GM12878 (cell line): ENCODE results near the gene KIAA1217. TPM values are rescaled to one million over a fixed set of nuclear protein-coding genes. Genes with fewer than 3 reads are reported as not detected.

Source experiments
- ATAC-seq: fragments of 200-7000 bp; cut with Tn5 transposase; 3 replicates; pipeline ENCODE4 v1.9.1; 2020; ENCODE audit warnings: mild to moderate bottlenecking, moderate library complexity
- BruUV-seq: library from RNA; stranded (reverse); fragments of 400-500 nt; replicated peaks from 2 replicates; lab custom pipeline; 2021; lab: Mats Ljungman, UMichigan
- CTCF ChIA-PET: fragments of 300-600 bp; sonication (Branson Sonifier 250); formaldehyde crosslinking; extraction: SDS; loops from one replicate; lab custom pipeline; 2021; ENCODE audit warnings: inconsistent platforms; lab: Yijun Ruan, JAX
- POLR2A ChIA-PET: fragments of 350-600 bp; formaldehyde crosslinking; extraction: SDS; loops from one replicate; lab custom pipeline; 2021; ENCODE audit warnings: inconsistent platforms; lab: Charles Lee
- RAD21 ChIA-PET: fragments of 300-600 bp; sonication (Branson Sonifier 250); formaldehyde crosslinking; loops from one replicate; lab custom pipeline; 2023; ENCODE audit warnings: antibody characterized with exemption; ENCODE audit not compliant: unreplicated experiment; lab: Charles Lee
- SMC1A ChIA-PET: fragments of 300-600 bp; sonication (Branson Sonifier 250); formaldehyde crosslinking; loops from one replicate; lab custom pipeline; 2023; ENCODE audit not compliant: unreplicated experiment, uncharacterized antibody; lab: Charles Lee
- DNase-seq: peaks from one replicate; pipeline ENCODE4 v3.0.0-alpha.2; 2011; ENCODE audit warnings: low read depth, low spot score
- FAIRE-seq: peaks from 3 replicates; lab custom pipeline; 2011; peaks lifted over from hg19 to GRCh38; lab: Jason Lieb, UNC
- H2AFZ ChIP-seq: 2 replicates; pipeline ENCODE4 v1.6.0; 2011; ENCODE audit warnings: low read depth, low read length, control low read depth; ENCODE audit not compliant: control insufficient read depth
- H3K27ac ChIP-seq: 2 replicates; pipeline ENCODE4 v1.5.1; 2011; ENCODE audit warnings: control low read depth; ENCODE audit not compliant: control insufficient read depth, insufficient read depth
- H3K27me3 ChIP-seq, 2 experiments: replicated peaks in 1 of 2; 2 replicates each; pipeline versions ENCODE4 v1.6.0 to v1.6.1; 2011; ENCODE audit warnings: low read length in 1 of 2; ENCODE audit not compliant: control insufficient read depth in 2 of 2, insufficient read depth in 2 of 2
- H3K36me3 ChIP-seq, 2 experiments: 2 replicates each; pipeline ENCODE4 v1.5.1; 2011; ENCODE audit warnings: low read length in 1 of 2; ENCODE audit not compliant: control insufficient read depth in 2 of 2, insufficient read depth in 2 of 2
- H3K4me1 ChIP-seq: 2 replicates; pipeline ENCODE4 v1.6.1; 2011; ENCODE audit warnings: mild to moderate bottlenecking, low read length, moderate library complexity, mixed read lengths; ENCODE audit not compliant: control insufficient read depth, insufficient read depth
- H3K4me2 ChIP-seq: 2 replicates; pipeline ENCODE4 v1.6.0; 2011; ENCODE audit warnings: control low read depth; ENCODE audit not compliant: control insufficient read depth, insufficient read depth
- H3K4me3 ChIP-seq: fragments of 200-600 bp; sonication (generic); 2 replicates; pipeline ENCODE4 v1.5.1; 2016
- H3K79me2 ChIP-seq: 2 replicates; pipeline ENCODE4 v1.6.0; 2011; ENCODE audit warnings: low read length; ENCODE audit not compliant: control insufficient read depth, insufficient read depth
- H3K9ac ChIP-seq: 2 replicates; pipeline ENCODE4 v1.8.0; 2011; ENCODE audit warnings: low read length, control low read depth, mixed read lengths; ENCODE audit not compliant: control insufficient read depth, insufficient read depth
- H3K9me3 ChIP-seq: replicated peaks from 3 replicates; pipeline ENCODE4 v1.5.1; 2011; ENCODE audit warnings: mild to moderate bottlenecking, low read length; ENCODE audit not compliant: control insufficient read depth, insufficient read depth
- H4K20me1 ChIP-seq: 2 replicates; pipeline ENCODE4 v1.6.0; 2011; ENCODE audit not compliant: control insufficient read depth, insufficient read depth
- ETV6 ChIP-seq, 2 experiments: fragments of 450-650 bp in 1 of 2; IDR thresholded peaks in 1 of 2; conservative IDR thresholded peaks in 1 of 2; 2 replicates each; pipeline ENCODE4 v1.6.1; 2014; ENCODE audit warnings: antibody characterized with exemption in 1 of 2, borderline replicate concordance in 1 of 2, low read depth in 1 of 2, mild to moderate bottlenecking in 1 of 2, moderate library complexity in 1 of 2
- GATAD2B ChIP-seq: fragments of 450-650 bp; conservative IDR thresholded peaks from 2 replicates; pipeline ENCODE4 v1.6.1; 2017; ENCODE audit warnings: low read depth, mild to moderate bottlenecking, moderate library complexity
- NFYB ChIP-seq: IDR thresholded peaks from 2 replicates; pipeline ENCODE4 v1.6.1; 2011; ENCODE audit warnings: low read depth, mild to moderate bottlenecking, low read length, improper control_type of control experiment, moderate library complexity; ENCODE audit not compliant: insufficient read depth
- SIN3A ChIP-seq: IDR thresholded peaks from 2 replicates; pipeline ENCODE4 v1.6.1; 2012; ENCODE audit warnings: low read depth, low read length, improper control_type of control experiment
- SP1 ChIP-seq: IDR thresholded peaks from one replicate; pipeline ENCODE4 v1.6.1; 2011; ENCODE audit warnings: low read depth, low read length
- SUZ12 ChIP-seq: fragments of 200-600 bp; sonication (generic); IDR thresholded peaks from one replicate; pipeline ENCODE4 v1.6.1; 2018; ENCODE audit warnings: antibody characterized with exemption, mild to moderate bottlenecking; ENCODE audit not compliant: unreplicated experiment
- ZNF217 ChIP-seq: fragments of 450-650 bp; IDR thresholded peaks from 2 replicates; pipeline ENCODE4 v1.6.1; 2017; ENCODE audit warnings: antibody characterized with exemption, mild to moderate bottlenecking
- ZNF24 ChIP-seq: fragments of 450-650 bp; IDR thresholded peaks from 2 replicates; pipeline ENCODE4 v1.6.1; 2017; ENCODE audit warnings: antibody characterized with exemption, mild to moderate bottlenecking
- ZNF622 ChIP-seq: fragments of 450-650 bp; IDR thresholded peaks from 2 replicates; pipeline ENCODE4 v1.6.1; 2017; ENCODE audit warnings: mild to moderate bottlenecking, inconsistent platforms
- WGBS: methylation state at CpG from one replicate; pipeline ENCODE4 v1.1.6; 2016; ENCODE audit warnings: low lambda C conversion rate; ENCODE audit not compliant: insufficient replicate concordance, insufficient coverage; ENCODE audit errors: missing lambda C conversion rate; 5-methylcytosine and 5-hydroxymethylcytosine counted together
- in situ Hi-C: fragments of 300-500 bp; cut with MboI; formaldehyde crosslinking; loops from 9 replicates; pipeline ENCODE4 v1.14.3; 2018; ENCODE audit warnings: mixed read lengths
- intact Hi-C: fragments of 100-400 bp; cut with micrococcal nuclease; formaldehyde crosslinking; loops from one replicate; pipeline ENCODE4 v1.14.2; 2022; ENCODE audit not compliant: unreplicated experiment
- polyA plus RNA-seq, 11 experiments: library from polyadenylated mRNA; depleted of rRNA in 4 of 11; unstranded in 6 of 11; stranded (reverse) in 5 of 11; fragments of >200 nt; fragmentation: Nextera tagmentation in 4 of 11; fragmentation: Illumina TruSeq in 1 of 11; extraction: Ambion mirVana in 4 of 11; extraction: Trizol in 1 of 11; gene quantifications; 1 replicate in 1 of 11; 2 replicates in 10 of 11; pipeline versions ENCODE4 v1.2.1 to v1.2.3, GENCODE V29; 2011 to 2016; ENCODE audit warnings: inconsistent platforms in 2 of 11, missing spikeins in 2 of 11, low read depth in 1 of 11
- total RNA-seq, 4 experiments: library from RNA; depleted of rRNA in 3 of 4; stranded (reverse); fragments of >200 nt in 3 of 4; fragmentation: Illumina TruSeq in 1 of 4; extraction: Trizol in 1 of 4; gene quantifications; 2 replicates each; pipeline versions ENCODE4 v1.2.1 to v1.2.3, GENCODE V29; 2013 to 2021
- TF ChIP-seq, protein P1 (sequence below): fragments of 450-650 bp; IDR thresholded peaks from 2 replicates; pipeline ENCODE4 v1.6.1; 2017; ENCODE audit warnings: mild to moderate bottlenecking, low read depth, inconsistent platforms; ENCODE audit not compliant: poor library complexity, severe bottlenecking
- TF ChIP-seq, protein P2 (sequence below): fragments of 450-650 bp; conservative IDR thresholded peaks from 2 replicates; pipeline ENCODE4 v1.6.1; 2017; ENCODE audit warnings: mild to moderate bottlenecking, moderate library complexity

The KIAA1217 gene
- total and polyA plus RNA-seq, 10 of the 15 experiments (the other 5 are each of a cell fraction or from before 2014, with no cell fraction given) = 0.57 to 3.8 (median 2.1) TPM

DNA sequence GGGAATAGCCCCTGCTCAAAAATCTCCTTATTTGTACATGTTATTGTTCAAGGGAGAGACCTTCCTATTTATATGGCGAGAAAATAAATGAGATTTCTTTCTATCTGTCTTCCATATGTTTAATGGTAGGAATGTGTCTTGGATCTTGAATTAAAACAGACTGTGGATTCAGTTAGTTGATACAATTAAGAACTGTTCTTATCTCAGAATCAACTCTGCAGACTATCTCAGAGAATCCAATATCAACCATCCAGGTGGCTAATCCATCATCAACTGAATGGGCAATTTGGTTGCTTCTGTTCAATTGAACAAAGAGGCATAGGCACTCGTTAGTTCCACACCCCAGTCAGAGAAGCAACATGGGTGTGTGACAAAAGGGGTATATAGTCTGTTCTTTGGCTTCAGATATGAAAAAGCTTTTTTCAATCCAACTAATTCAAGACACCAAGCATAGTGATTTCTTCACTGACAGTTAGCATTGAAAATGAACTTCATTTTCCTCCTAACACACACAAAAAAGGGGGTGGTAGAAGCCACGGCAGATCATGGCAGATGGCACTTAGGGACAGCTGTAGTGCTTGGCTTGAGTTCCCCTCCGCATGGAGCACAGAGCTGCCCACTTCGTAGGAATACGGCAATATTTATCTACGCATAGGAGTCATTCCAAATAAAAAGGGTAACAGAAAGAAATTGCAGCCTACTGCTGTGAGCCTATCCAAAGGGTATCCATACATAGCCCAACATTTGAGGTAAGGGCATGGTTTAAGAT lies 135.9 kb downstream of the KIAA1217 start (continued):
- no peak for TF ChIP-seq SP1
- TF ChIP-seq, protein P1, sequence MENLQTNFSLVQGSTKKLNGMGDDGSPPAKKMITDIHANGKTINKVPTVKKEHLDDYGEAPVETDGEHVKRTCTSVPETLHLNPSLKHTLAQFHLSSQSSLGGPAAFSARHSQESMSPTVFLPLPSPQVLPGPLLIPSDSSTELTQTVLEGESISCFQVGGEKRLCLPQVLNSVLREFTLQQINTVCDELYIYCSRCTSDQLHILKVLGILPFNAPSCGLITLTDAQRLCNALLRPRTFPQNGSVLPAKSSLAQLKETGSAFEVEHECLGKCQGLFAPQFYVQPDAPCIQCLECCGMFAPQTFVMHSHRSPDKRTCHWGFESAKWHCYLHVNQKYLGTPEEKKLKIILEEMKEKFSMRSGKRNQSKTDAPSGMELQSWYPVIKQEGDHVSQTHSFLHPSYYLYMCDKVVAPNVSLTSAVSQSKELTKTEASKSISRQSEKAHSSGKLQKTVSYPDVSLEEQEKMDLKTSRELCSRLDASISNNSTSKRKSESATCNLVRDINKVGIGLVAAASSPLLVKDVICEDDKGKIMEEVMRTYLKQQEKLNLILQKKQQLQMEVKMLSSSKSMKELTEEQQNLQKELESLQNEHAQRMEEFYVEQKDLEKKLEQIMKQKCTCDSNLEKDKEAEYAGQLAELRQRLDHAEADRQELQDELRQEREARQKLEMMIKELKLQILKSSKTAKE = no peak
- TF ChIP-seq, all 136 proteins: peak for 0

DNA sequence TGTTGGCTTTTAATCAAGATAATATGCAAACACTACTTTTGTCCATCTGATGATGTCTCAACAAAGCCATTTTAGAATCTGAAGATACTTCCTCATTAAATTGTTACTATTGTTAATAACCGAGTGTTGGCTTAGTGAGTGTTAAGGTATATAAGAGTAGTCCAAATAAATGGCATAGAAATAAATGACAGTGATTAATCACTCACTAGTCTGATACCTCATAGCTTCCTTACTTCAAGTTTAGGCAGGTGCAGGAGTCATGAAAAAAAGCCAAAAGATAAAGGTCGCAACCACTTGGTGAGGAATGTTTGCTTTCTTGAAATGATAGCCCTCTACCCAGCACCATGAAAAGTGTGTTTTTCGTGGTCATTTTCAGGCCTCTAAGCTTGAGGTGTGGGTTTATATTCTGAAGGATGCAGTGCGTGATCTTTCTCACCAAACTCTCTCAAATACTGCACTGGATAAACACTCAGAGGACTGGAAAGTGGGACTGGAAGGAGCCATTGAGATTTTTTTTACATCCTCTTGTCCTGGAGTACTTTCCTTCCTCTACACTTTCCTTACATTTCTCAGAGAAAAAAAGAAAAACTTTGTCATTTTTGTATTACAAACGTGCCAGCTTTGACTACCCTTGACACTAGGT lies 138.1 kb downstream of the KIAA1217 start:
- intact Hi-C loops = no loop called here
- SMC1A ChIA-PET = interaction anchor here (1.1 kb wide), 1 partner anchor 15 kb away, joined by 5 read pairs; no protein-coding TSS in a partner anchor
- no peak overlapping the region for H3K4me3 ChIP-seq

More for the DNA sequence above, 138.1 kb downstream of the KIAA1217 start:
- no peak for DNase-seq
- POLR2A ChIA-PET = no interaction called here
- Histone ChIP-seq H3K79me2 (no peaks in the 10 kb centered on the region), H3K9me3 (no peaks in the 10 kb centered on the region), H3K27ac (no peak overlapping the region), H3K4me2 (no peak overlapping the region), H4K20me1 (no peaks in the 10 kb centered on the region), H3K36me3 (no peaks in the 10 kb centered on the region), H3K4me1 (no peaks in the 10 kb centered on the region; the same call in 1 of the 2 replicates), H2AFZ (no peak overlapping the region), H3K9ac (no peak overlapping the region), H3K27me3 (no peaks in the 10 kb centered on the region)
- 40% methylated on average over 5 of the region's 5 CpGs for WGBS
- ATAC-seq = no peak
- BruUV-seq = no TSS peak
- CTCF ChIA-PET = interaction anchor here (1.1 to 1.3 kb wide), 4 partner anchors 12 to 353 kb away, joined by 3 to 4 read pairs (median 3); no protein-coding TSS in a partner anchor
- in situ Hi-C loops = no loop called here
- RAD21 ChIA-PET = interaction anchor here (1.0 to 1.1 kb wide), 2 partner anchors 12 to 353 kb away, joined by 3 to 4 read pairs; no protein-coding TSS in a partner anchor
- FAIRE-seq = no peak
- TF ChIP-seq ETV6 (conservative IDR thresholded peaks at IDR 0.05 in 1 of 2, IDR thresholded peaks at IDR 0.05 in 1 of 2; ENCODE audit: borderline replicate concordance in 1 of 2, low read depth in 1 of 2) (no peak), ZNF622 (no peak), ZNF24 (no peak), SIN3A (no peak), GATAD2B (no peak), NFYB (no peak), ZNF217 (no peak), SUZ12 (no peak)
- TF ChIP-seq, protein P2, sequence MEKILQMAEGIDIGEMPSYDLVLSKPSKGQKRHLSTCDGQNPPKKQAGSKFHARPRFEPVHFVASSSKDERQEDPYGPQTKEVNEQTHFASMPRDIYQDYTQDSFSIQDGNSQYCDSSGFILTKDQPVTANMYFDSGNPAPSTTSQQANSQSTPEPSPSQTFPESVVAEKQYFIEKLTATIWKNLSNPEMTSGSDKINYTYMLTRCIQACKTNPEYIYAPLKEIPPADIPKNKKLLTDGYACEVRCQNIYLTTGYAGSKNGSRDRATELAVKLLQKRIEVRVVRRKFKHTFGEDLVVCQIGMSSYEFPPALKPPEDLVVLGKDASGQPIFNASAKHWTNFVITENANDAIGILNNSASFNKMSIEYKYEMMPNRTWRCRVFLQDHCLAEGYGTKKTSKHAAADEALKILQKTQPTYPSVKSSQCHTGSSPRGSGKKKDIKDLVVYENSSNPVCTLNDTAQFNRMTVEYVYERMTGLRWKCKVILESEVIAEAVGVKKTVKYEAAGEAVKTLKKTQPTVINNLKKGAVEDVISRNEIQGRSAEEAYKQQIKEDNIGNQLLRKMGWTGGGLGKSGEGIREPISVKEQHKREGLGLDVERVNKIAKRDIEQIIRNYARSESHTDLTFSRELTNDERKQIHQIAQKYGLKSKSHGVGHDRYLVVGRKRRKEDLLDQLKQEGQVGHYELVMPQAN = no peak
- TF ChIP-seq, all 136 proteins: peak for 0
